ENCODE results near the gene TOX3. TPM values are rescaled to one million over a fixed set of nuclear protein-coding genes. Genes with fewer than 3 reads are reported as not detected.

TOX3 gene
- total and polyA plus RNA-seq, 2 donors (not counting 3 experiments of a cell fraction or from before 2014, with no cell fraction given), result not detected

DNA sequence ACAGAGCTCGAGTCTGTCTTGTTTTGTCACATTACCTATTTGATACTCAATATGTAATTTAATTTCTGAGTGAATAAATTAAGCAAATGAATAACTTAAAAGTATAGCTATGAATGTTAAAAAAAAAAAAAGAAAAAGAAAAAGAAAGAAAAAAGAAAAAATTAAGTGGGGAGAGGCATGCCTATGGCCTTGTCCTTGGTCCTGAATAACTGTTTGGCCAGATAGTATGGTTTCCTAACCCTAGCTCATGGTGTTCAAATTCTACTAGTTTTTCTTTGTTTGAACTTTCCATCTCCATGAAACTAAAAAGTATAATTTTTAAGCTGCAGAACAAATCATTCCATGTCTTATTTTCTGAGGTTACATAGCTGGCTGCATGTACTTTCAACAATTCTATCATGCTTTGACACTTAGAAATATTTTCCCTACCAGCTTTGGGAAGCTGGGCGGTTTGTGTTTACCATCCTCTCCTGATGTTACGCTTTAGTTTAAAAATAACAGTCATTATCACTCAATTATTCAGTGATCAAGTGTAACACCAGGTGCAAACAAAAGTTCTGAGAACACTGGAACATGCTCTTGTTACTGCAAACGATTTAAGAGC lies 31.8 kb downstream of the TOX3 start:
- BruUV-seq (replicated peaks), result no TSS peak
- TF ChIP-seq GATA2 (IDR thresholded peaks at IDR 0.05; ENCODE audit: insufficient read depth, insufficient read length, low read depth, low read length), result no peak
- TF ChIP-seq FOS (IDR thresholded peaks at IDR 0.05; ENCODE audit: borderline replicate concordance, insufficient read depth, low read length), result no peak
- no peak for TF ChIP-seq MAX (IDR thresholded peaks at IDR 0.05; ENCODE audit: insufficient read depth, insufficient read length)
- no peaks in the 10 kb centered on the region for H4K20me1 ChIP-seq (replicated peaks; ENCODE audit: control insufficient read depth, extremely low read depth, insufficient read depth, low read length)
- H3K9me3 ChIP-seq (replicated peaks; ENCODE audit: control insufficient read depth, insufficient read depth, low read length), result peaks cover 3% of the 10 kb centered on the region
- dilution Hi-C loops (cut with MboI; ENCODE audit: extremely low pct_ligation_motif_present, low sequenced_read_pairs) (no loop called here), intact Hi-C loops (cut with micrococcal nuclease) (no loop called here)
- no peak overlapping the region for H3K4me2 ChIP-seq (ENCODE audit: insufficient read depth, low read length)
- H3K9me1 ChIP-seq (replicated peaks; ENCODE audit: control insufficient read depth, extremely low read depth, insufficient read depth, low read length), result no peaks in the 10 kb centered on the region
- ChIA-PET POLR2A (no interaction called here), CTCF (no interaction called here)
- no peaks in the 10 kb centered on the region for H3K4me1 ChIP-seq (ENCODE audit: control insufficient read depth, extremely low read depth, insufficient read depth, low read length)
- DNase-seq (ENCODE audit: low read depth, low spot score), result no peak
- H3K36me3 ChIP-seq (ENCODE audit: control insufficient read depth in 2 of 2, extremely low read depth in 1 of 2, insufficient read depth in 2 of 2, low read length in 2 of 2), result no peaks in the 10 kb centered on the region
- no peak overlapping the region for H2AFZ ChIP-seq (ENCODE audit: low read depth, low read length)
- H3K9ac ChIP-seq (replicated peaks; ENCODE audit: extremely low read depth, insufficient read depth, low read length), result no peak overlapping the region
- no peak for FAIRE-seq
- H3K4me3 ChIP-seq (replicated peaks in 1 of 3; ENCODE audit: insufficient read depth in 1 of 3, low read depth in 1 of 3, low read length in 3 of 3), result no peak overlapping the region
- no peaks in the 10 kb centered on the region for H3K79me2 ChIP-seq (ENCODE audit: control insufficient read depth, insufficient read depth, low read length)
- H3K27me3 ChIP-seq (ENCODE audit: control insufficient read depth in 2 of 2, insufficient read depth in 2 of 2, low read length in 2 of 2), result no peaks in the 10 kb centered on the region
- no peak overlapping the region for H3K27ac ChIP-seq (ENCODE audit: insufficient read depth, low read depth, low read length)

DNA sequence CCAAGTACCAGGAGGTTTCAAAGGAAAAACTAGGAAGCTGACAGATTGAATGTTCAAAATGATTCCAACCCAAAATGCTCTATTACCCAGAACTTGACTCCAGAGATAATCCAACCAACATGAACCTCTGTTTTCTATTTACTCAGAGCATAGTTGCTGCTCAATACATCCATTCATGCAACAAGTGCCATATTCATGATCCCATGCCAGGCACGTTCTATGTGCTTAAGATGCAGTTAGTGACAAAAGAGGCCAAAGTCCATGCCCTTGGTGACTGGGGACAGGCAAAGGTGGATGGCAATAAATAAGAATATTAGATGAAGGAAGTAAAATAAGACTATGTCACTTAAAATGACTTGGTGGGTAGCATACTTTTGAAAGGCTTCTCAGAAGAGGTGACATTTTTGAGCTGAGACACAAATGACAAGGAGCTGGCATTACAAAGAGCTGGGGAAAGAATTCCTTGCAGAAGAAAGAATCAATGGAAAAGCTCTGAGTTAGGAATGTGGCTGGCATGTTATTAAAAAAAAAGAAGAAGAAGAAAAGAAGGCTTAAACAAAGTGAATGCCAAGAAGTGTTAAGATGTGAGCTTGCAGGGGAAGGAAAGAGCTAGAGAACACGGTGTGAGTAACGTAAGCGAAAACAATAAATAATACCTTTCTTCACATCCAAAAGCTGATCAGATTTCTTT lies 34.5 kb downstream of the TOX3 start:
- intact Hi-C loops (cut with micrococcal nuclease) (no loop called here), dilution Hi-C loops (cut with MboI; ENCODE audit: extremely low pct_ligation_motif_present, low sequenced_read_pairs) (no loop called here)
- Histone ChIP-seq H3K4me1 (ENCODE audit: control insufficient read depth, extremely low read depth, insufficient read depth, low read length) (no peaks in the 10 kb centered on the region), H3K36me3 (ENCODE audit: control insufficient read depth in 2 of 2, extremely low read depth in 1 of 2, insufficient read depth in 2 of 2, low read length in 2 of 2) (no peaks in the 10 kb centered on the region), H3K9me3 (replicated peaks; ENCODE audit: control insufficient read depth, insufficient read depth, low read length) (peaks cover 1% of the 10 kb centered on the region), H3K4me2 (ENCODE audit: insufficient read depth, low read length) (no peak overlapping the region), H3K79me2 (ENCODE audit: control insufficient read depth, insufficient read depth, low read length) (no peaks in the 10 kb centered on the region), H4K20me1 (replicated peaks; ENCODE audit: control insufficient read depth, extremely low read depth, insufficient read depth, low read length) (no peaks in the 10 kb centered on the region), H2AFZ (ENCODE audit: low read depth, low read length) (no peak overlapping the region), H3K27ac (ENCODE audit: insufficient read depth, low read depth, low read length) (no peak overlapping the region), H3K9ac (replicated peaks; ENCODE audit: extremely low read depth, insufficient read depth, low read length) (no peak overlapping the region), H3K27me3 (ENCODE audit: control insufficient read depth in 2 of 2, insufficient read depth in 2 of 2, low read length in 2 of 2) (no peaks in the 10 kb centered on the region), H3K4me3 (replicated peaks in 1 of 3; ENCODE audit: insufficient read depth in 1 of 3, low read depth in 1 of 3, low read length in 3 of 3) (no peak overlapping the region), H3K9me1 (replicated peaks; ENCODE audit: control insufficient read depth, extremely low read depth, insufficient read depth, low read length) (no peaks in the 10 kb centered on the region)
- TF ChIP-seq POLR2A (IDR thresholded peaks at IDR 0.05; ENCODE audit: low read depth, low read length) (no peak), MYC (IDR thresholded peaks at IDR 0.05; ENCODE audit: low read depth, low read length) (no peak), GATA2 (IDR thresholded peaks at IDR 0.05; ENCODE audit: insufficient read depth, insufficient read length, low read depth, low read length) (no peak), EZH2 (IDR thresholded peaks at IDR 0.05; ENCODE audit: borderline replicate concordance, low read depth, low read length, severe bottlenecking) (no peak), POLR2AphosphoS5 (IDR thresholded peaks at IDR 0.05; ENCODE audit: insufficient read depth, low read depth, low read length) (no peak), MAX (IDR thresholded peaks at IDR 0.05; ENCODE audit: insufficient read depth, insufficient read length) (no peak), FOS (IDR thresholded peaks at IDR 0.05; ENCODE audit: borderline replicate concordance, insufficient read depth, low read length) (no peak), JUN (IDR thresholded peaks at IDR 0.05; ENCODE audit: borderline replicate concordance, insufficient read depth, insufficient read length, low read depth) (no peak)
- TF ChIP-seq, protein P1, sequence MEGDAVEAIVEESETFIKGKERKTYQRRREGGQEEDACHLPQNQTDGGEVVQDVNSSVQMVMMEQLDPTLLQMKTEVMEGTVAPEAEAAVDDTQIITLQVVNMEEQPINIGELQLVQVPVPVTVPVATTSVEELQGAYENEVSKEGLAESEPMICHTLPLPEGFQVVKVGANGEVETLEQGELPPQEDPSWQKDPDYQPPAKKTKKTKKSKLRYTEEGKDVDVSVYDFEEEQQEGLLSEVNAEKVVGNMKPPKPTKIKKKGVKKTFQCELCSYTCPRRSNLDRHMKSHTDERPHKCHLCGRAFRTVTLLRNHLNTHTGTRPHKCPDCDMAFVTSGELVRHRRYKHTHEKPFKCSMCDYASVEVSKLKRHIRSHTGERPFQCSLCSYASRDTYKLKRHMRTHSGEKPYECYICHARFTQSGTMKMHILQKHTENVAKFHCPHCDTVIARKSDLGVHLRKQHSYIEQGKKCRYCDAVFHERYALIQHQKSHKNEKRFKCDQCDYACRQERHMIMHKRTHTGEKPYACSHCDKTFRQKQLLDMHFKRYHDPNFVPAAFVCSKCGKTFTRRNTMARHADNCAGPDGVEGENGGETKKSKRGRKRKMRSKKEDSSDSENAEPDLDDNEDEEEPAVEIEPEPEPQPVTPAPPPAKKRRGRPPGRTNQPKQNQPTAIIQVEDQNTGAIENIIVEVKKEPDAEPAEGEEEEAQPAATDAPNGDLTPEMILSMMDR (IDR thresholded peaks at IDR 0.05; ENCODE audit: extremely low read depth in 1 of 2, insufficient read depth in 1 of 2, low read depth in 1 of 2, low read length in 2 of 2), result no peak
- no TSS peak for BruUV-seq (replicated peaks)
- FAIRE-seq, result no peak
- DNase-seq (ENCODE audit: low read depth, low spot score), result no peak
- POLR2A ChIA-PET, result no interaction called here
- CTCF ChIA-PET, result no interaction called here
